ENCODE results near the gene RPS29. TPM values are rescaled to one million over a fixed set of nuclear protein-coding genes. Genes with fewer than 3 reads are reported as not detected.

RPS29 gene
- total and polyA plus RNA-seq, 2 of the 13 experiments (the other 11 are each of a cell fraction or from before 2014, with no cell fraction given), result 4,303 to 8,215 TPM

DNA sequence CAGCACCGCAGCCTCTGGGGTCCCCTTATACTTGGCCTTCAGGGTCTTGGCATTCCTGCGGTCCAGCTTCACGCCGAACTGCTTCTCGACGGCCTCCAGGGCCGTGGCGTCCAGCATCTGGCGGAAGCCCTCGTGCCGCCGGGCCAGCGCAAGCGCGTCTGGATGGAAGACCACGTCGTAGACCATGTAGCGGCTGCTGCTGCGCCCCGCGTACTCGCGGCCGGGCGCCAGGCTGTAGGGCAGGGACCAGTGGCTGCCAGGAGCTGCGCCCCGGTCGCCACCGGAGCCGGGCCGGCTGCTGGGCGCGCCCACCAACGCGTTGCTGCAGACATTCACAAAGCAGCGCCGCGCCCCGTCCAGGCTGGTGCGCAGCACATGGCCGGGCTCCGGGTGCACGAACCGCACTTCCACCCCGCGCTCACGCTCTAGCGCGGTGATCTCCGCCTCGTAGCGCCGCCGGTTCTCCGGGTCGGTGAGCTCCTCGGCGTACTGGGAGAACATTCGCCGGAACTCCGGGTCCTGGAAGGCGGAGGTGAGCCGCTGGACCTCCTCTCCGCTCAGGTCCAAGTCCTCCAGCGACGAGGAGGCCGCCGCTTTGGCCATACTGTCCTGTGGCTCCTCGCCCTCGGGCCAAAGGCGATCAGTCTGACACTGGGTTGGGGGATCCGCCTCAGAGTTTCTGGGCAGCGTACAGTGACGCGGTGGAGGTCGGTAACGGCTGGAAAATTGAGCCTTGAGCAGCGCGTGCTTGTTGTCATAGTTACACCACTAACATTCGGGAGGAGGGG is 48.6 kb upstream of the RPS29 start, which contains the start of gene DNAAF2 (continued):
- TF ChIP-seq CREB3 (CRISPR knock-in tag; IDR thresholded peaks at IDR 0.05) (peak; percentile 66; the same call in 1 of the 2 replicates), ZZZ3 (CRISPR knock-in tag; IDR thresholded peaks at IDR 0.05; ENCODE audit: borderline replicate concordance) (0 out of 2 replicates have a peak, but pooled peaks have one; percentile 42), NFAT5 (CRISPR knock-in tag; IDR thresholded peaks at IDR 0.05) (peak; percentile 71; the same call in 1 of the 2 replicates), ZNF24 (IDR thresholded peaks at IDR 0.05) (no peak), FOXC1 (CRISPR knock-in tag; IDR thresholded peaks at IDR 0.05; ENCODE audit: borderline replicate concordance) (peak; percentile 75; the same call in 1 of the 2 replicates), ZMYM2 (CRISPR knock-in tag; IDR thresholded peaks at IDR 0.05) (peak; percentile 66; the same call in 1 of the 2 replicates), THAP9 (CRISPR knock-in tag; IDR thresholded peaks at IDR 0.05; ENCODE audit: borderline replicate concordance) (peak; percentile 17; the same call in 1 of the 2 replicates), KMT2B (CRISPR knock-in tag; IDR thresholded peaks at IDR 0.05) (no peak; the same call in 1 of the 2 replicates)
- TF ChIP-seq, protein P1, sequence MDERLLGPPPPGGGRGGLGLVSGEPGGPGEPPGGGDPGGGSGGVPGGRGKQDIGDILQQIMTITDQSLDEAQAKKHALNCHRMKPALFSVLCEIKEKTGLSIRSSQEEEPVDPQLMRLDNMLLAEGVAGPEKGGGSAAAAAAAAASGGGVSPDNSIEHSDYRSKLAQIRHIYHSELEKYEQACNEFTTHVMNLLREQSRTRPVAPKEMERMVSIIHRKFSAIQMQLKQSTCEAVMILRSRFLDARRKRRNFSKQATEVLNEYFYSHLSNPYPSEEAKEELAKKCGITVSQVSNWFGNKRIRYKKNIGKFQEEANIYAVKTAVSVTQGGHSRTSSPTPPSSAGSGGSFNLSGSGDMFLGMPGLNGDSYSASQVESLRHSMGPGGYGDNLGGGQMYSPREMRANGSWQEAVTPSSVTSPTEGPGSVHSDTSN (CRISPR knock-in tag; IDR thresholded peaks at IDR 0.05), result no peak
- TF ChIP-seq, protein P2, sequence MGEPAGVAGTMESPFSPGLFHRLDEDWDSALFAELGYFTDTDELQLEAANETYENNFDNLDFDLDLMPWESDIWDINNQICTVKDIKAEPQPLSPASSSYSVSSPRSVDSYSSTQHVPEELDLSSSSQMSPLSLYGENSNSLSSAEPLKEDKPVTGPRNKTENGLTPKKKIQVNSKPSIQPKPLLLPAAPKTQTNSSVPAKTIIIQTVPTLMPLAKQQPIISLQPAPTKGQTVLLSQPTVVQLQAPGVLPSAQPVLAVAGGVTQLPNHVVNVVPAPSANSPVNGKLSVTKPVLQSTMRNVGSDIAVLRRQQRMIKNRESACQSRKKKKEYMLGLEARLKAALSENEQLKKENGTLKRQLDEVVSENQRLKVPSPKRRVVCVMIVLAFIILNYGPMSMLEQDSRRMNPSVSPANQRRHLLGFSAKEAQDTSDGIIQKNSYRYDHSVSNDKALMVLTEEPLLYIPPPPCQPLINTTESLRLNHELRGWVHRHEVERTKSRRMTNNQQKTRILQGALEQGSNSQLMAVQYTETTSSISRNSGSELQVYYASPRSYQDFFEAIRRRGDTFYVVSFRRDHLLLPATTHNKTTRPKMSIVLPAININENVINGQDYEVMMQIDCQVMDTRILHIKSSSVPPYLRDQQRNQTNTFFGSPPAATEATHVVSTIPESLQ (CRISPR knock-in tag; conservative IDR thresholded peaks at IDR 0.05), result no peak
- TF ChIP-seq, protein P3, sequence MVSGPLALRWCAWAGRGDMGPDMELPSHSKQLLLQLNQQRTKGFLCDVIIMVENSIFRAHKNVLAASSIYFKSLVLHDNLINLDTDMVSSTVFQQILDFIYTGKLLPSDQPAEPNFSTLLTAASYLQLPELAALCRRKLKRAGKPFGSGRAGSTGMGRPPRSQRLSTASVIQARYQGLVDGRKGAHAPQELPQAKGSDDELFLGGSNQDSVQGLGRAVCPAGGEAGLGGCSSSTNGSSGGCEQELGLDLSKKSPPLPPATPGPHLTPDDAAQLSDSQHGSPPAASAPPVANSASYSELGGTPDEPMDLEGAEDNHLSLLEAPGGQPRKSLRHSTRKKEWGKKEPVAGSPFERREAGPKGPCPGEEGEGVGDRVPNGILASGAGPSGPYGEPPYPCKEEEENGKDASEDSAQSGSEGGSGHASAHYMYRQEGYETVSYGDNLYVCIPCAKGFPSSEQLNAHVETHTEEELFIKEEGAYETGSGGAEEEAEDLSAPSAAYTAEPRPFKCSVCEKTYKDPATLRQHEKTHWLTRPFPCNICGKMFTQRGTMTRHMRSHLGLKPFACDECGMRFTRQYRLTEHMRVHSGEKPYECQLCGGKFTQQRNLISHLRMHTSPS (CRISPR knock-in tag; IDR thresholded peaks at IDR 0.05; ENCODE audit: low read depth), result no peak; the same call in 1 of the 2 replicates
- TF ChIP-seq, protein P4, sequence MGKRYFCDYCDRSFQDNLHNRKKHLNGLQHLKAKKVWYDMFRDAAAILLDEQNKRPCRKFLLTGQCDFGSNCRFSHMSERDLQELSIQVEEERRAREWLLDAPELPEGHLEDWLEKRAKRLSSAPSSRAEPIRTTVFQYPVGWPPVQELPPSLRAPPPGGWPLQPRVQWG (CRISPR knock-in tag; IDR thresholded peaks at IDR 0.05; ENCODE audit: borderline replicate concordance, low read depth), result no peak
